ENCODE measurements around the gene C2orf74. TPM values are rescaled to one million over a fixed set of nuclear protein-coding genes. Genes with fewer than 3 reads are reported as not detected.

Gene C2orf74
- total RNA-seq, 1 donor from 2014 or later = 13.1 TPM

DNA sequence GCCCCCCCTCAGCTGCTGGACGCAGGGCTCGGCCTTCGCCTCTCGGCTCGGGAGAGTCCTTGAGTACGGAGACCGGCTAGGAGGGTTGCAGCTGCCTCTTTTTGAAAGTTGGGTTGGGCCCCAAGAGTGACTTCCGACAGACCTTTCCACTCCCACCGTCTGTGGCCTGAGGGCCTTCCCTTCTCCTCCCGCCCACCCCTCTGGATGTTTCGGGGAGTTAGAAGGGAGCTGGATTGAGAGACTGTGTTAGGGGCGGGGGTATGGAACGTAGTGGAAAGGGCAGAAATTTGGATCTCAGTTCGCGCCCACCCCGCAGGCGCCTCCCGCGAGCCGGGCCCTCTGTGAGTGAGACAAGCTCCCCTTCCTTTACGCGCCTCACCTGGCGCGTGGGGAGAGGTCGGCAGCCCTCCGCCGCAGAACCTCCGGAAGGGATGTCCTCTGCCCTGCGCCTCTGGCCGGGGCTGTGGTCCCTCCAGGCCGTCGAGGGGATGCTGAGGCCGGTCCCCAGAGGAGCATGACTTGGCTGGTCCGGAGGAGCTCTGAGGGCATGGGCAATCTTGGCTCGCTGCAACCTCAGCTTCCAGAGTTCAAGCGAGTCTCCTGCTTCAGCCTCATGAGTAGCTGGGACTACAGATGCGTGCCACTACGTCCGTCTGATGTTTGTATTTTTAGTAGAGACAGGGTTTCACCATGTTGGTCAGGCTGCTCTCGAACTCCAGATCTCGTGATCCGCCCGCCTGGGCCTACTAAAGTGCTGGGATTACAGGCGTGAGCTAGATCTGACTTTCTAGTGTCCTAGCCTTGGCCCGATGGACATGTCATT lies 15.9 kb downstream of the C2orf74 start:
- TF ChIP-seq, protein P1, sequence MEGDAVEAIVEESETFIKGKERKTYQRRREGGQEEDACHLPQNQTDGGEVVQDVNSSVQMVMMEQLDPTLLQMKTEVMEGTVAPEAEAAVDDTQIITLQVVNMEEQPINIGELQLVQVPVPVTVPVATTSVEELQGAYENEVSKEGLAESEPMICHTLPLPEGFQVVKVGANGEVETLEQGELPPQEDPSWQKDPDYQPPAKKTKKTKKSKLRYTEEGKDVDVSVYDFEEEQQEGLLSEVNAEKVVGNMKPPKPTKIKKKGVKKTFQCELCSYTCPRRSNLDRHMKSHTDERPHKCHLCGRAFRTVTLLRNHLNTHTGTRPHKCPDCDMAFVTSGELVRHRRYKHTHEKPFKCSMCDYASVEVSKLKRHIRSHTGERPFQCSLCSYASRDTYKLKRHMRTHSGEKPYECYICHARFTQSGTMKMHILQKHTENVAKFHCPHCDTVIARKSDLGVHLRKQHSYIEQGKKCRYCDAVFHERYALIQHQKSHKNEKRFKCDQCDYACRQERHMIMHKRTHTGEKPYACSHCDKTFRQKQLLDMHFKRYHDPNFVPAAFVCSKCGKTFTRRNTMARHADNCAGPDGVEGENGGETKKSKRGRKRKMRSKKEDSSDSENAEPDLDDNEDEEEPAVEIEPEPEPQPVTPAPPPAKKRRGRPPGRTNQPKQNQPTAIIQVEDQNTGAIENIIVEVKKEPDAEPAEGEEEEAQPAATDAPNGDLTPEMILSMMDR (conservative IDR thresholded peaks at IDR 0.05) = no peak
- peak overlapping the region; percentile 90 for H3K4me3 Mint-ChIP-seq
- H3K9me3 Mint-ChIP-seq = no peaks in the 10 kb centered on the region
- H3K27me3 Mint-ChIP-seq = no peaks in the 10 kb centered on the region
- peak overlapping the region; percentile 88 for H3K27ac Mint-ChIP-seq
- no peak for DNase-seq (ENCODE audit: extremely low spot score, unreplicated experiment)
- H3K36me3 Mint-ChIP-seq = peaks cover 25% of the 10 kb centered on the region
- peaks cover 44% of the 10 kb centered on the region for H3K4me1 Mint-ChIP-seq (ENCODE audit: unreplicated experiment)

- Mint-ChIP-seq H3K36me3 (peaks cover 34% of the 10 kb centered on the region), H3K27ac (peak overlapping the region; percentile 79), H3K9me3 (no peaks in the 10 kb centered on the region), H3K27me3 (no peaks in the 10 kb centered on the region), H3K4me1 (ENCODE audit: unreplicated experiment) (peaks cover 44% of the 10 kb centered on the region), H3K4me3 (peak overlapping the region; percentile 90)
- no peak for DNase-seq (ENCODE audit: extremely low spot score, unreplicated experiment)
- TF ChIP-seq, protein P1 (conservative IDR thresholded peaks at IDR 0.05) = no peak
Observed at GRCh38 chr2:61178603-61179545, 16.9 kb downstream of the C2orf74 start.

- peaks cover 41% of the 10 kb centered on the region for H3K36me3 Mint-ChIP-seq
- TF ChIP-seq, protein P1 (conservative IDR thresholded peaks at IDR 0.05) = no peak
- DNase-seq (ENCODE audit: extremely low spot score, unreplicated experiment) = no peak
- peak overlapping the region; percentile 64 for H3K4me3 Mint-ChIP-seq
- H3K27ac Mint-ChIP-seq = peak overlapping the region; percentile 24
- H3K27me3 Mint-ChIP-seq = no peaks in the 10 kb centered on the region
- no peaks in the 10 kb centered on the region for H3K9me3 Mint-ChIP-seq
- H3K4me1 Mint-ChIP-seq (ENCODE audit: unreplicated experiment) = peaks cover 44% of the 10 kb centered on the region
Observed at GRCh38 chr2:61179701-61180639, 18.0 kb downstream of the C2orf74 start.

DNA sequence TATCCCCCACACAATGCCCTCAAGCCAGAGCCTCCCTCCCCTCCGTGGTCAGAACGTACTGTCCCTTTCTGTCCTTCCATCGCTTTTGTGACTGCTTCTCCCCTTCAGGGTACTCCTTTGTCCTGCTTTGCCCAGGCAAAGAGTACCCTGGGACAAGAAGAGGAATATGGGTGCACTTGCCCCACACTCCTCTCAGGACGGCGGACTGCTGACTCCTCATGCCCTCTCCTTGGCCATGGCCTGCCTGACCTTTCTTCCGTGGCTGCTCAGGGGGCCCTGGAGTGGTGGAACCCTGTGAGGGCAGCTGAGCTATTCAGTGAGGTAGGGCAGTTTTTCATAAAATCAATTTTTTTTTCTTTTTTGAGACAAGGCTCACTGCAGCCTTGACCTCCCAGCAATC lies 18.7 kb downstream of the C2orf74 start:
- Mint-ChIP-seq H3K36me3 (peaks cover 47% of the 10 kb centered on the region), H3K27me3 (no peaks in the 10 kb centered on the region), H3K4me3 (peak overlapping the region; percentile 69), H3K4me1 (ENCODE audit: unreplicated experiment) (peaks cover 44% of the 10 kb centered on the region), H3K9me3 (no peaks in the 10 kb centered on the region), H3K27ac (peak overlapping the region; percentile 24)
- DNase-seq (ENCODE audit: extremely low spot score, unreplicated experiment) = no peak
- TF ChIP-seq, protein P1 (conservative IDR thresholded peaks at IDR 0.05) = no peak

All from type B pancreatic cell (in vitro differentiated cells).